Measurements from ENCODE around the gene SOX13. TPM values are rescaled to one million over a fixed set of nuclear protein-coding genes. Genes with fewer than 3 reads are reported as not detected.

The SOX13 gene
- total RNA-seq, 1 experiment from 2014 or later: 35.6 TPM

- no peaks in the 10 kb centered on the region for H3K9me2 ChIP-seq (ENCODE audit: insufficient read depth)
- CTCF ChIA-PET: interaction anchor here (1.2 to 1.7 kb wide), 2 partner anchors 40 to 47 kb away, joined by 3 to 6 read pairs; partner anchors contain the start of gene GOLT1A
These were observed 94.8 kb downstream of the SOX13 start for GRCh38 chr1:204167730-204168129.

More at GRCh38 chr1:204167730-204168129, 94.8 kb downstream of the SOX13 start:
- peaks cover 4 to 13% of the 10 kb centered on the region in 2 experiments; a peak in 1 of 4 replicates for H3K9me3 ChIP-seq (ENCODE audit: control insufficient read depth in 1 of 2, insufficient read depth in 1 of 2, low read depth in 1 of 2, low read length in 2 of 2)
- no peak for DNase-seq (ENCODE audit: low read depth, low spot score)
- no peak overlapping the region for H3K27ac ChIP-seq (ENCODE audit: low read depth, low read length)
- peaks cover 5 to 28% of the 10 kb centered on the region in 2 experiments; a peak in 3 of 4 replicates for H3K4me1 ChIP-seq (ENCODE audit: control insufficient read depth in 1 of 2, insufficient read depth in 2 of 2, low read length in 2 of 2)
- intact Hi-C loops (cut with micrococcal nuclease): no loop called here
- H3K27me3 ChIP-seq (ENCODE audit: insufficient read depth, low read length): no peaks in the 10 kb centered on the region
- BruUV-seq (replicated peaks): no TSS peak
- ATAC-seq: no peak
- no peaks in the 10 kb centered on the region for H3K79me2 ChIP-seq (ENCODE audit: insufficient read depth, low read length)
- no peak for TF ChIP-seq CTCF (IDR thresholded peaks at IDR 0.05 in 2 of 3, conservative IDR thresholded peaks at IDR 0.05 in 1 of 3; ENCODE audit: borderline replicate concordance in 1 of 3, insufficient read depth in 1 of 3, low read depth in 2 of 3, low read length in 2 of 3)
- no peak for TF ChIP-seq FOSL1 (IDR thresholded peaks at IDR 0.05; ENCODE audit: low read depth)
- no peak for TF ChIP-seq ZFX (IDR thresholded peaks at IDR 0.05)
- no peak for TF ChIP-seq EZH2 (IDR thresholded peaks at IDR 0.05)
- no peak for TF ChIP-seq POLR2A (IDR thresholded peaks at IDR 0.05; ENCODE audit: borderline replicate concordance, extremely low read depth, insufficient read depth, insufficient read length)
- TF ChIP-seq POLR2AphosphoS5 (IDR thresholded peaks at IDR 0.05; ENCODE audit: low read depth, low read length): no peak
- TF ChIP-seq ATF3 (IDR thresholded peaks at IDR 0.05): no peak
- TF ChIP-seq SP1 (IDR thresholded peaks at IDR 0.05; ENCODE audit: low read depth): no peak
- no peak for TF ChIP-seq YY1 (IDR thresholded peaks at IDR 0.05; ENCODE audit: extremely low read depth, insufficient replicate concordance, low read depth, low read length)
- no peak for TF ChIP-seq MAX (IDR thresholded peaks at IDR 0.05)
- H3K9ac ChIP-seq (ENCODE audit: low read length): no peak overlapping the region
- ChIA-PET POLR2A (no interaction called here), RAD21 (ENCODE audit: low non-redundant PET in 1 of 2, low total read pairs in 2 of 2, uncharacterized antibody in 2 of 2, unreplicated experiment in 2 of 2) (no interaction called here)
- no peaks in the 10 kb centered on the region for H3K36me3 ChIP-seq (ENCODE audit: control insufficient read depth in 1 of 2, insufficient read depth in 2 of 2, low read length in 2 of 2)
- no peak overlapping the region for H3K4me2 ChIP-seq (ENCODE audit: low read length)
- H3K4me3 ChIP-seq (replicated peaks in 1 of 2; ENCODE audit: low read depth in 1 of 2, low read length in 2 of 2): no peak overlapping the region
- no peak overlapping the region for H2AFZ ChIP-seq (ENCODE audit: low read depth, low read length, poor library complexity, severe bottlenecking)
- H4K20me1 ChIP-seq (ENCODE audit: insufficient read depth): no peaks in the 10 kb centered on the region
